GM12878 (cell line): ENCODE data around the gene EXOC3L1. TPM values are rescaled to one million over a fixed set of nuclear protein-coding genes. Genes with fewer than 3 reads are reported as not detected.

ENCODE experiments used
- ATAC-seq: fragments of 200-7000 bp; cut with Tn5 transposase; 3 replicates; pipeline ENCODE4 v1.9.1; 2020; ENCODE audit warnings: mild to moderate bottlenecking, moderate library complexity
- BruUV-seq: library from RNA; stranded (reverse); fragments of 400-500 nt; replicated peaks from 2 replicates; lab custom pipeline; 2021; lab: Mats Ljungman, UMichigan
- CTCF ChIA-PET: fragments of 300-600 bp; sonication (Branson Sonifier 250); formaldehyde crosslinking; extraction: SDS; loops from one replicate; lab custom pipeline; 2021; ENCODE audit warnings: inconsistent platforms; lab: Yijun Ruan, JAX
- POLR2A ChIA-PET: fragments of 350-600 bp; formaldehyde crosslinking; extraction: SDS; loops from one replicate; lab custom pipeline; 2021; ENCODE audit warnings: inconsistent platforms; lab: Charles Lee
- RAD21 ChIA-PET: fragments of 300-600 bp; sonication (Branson Sonifier 250); formaldehyde crosslinking; loops from one replicate; lab custom pipeline; 2023; ENCODE audit warnings: antibody characterized with exemption; ENCODE audit not compliant: unreplicated experiment; lab: Charles Lee
- SMC1A ChIA-PET: fragments of 300-600 bp; sonication (Branson Sonifier 250); formaldehyde crosslinking; loops from one replicate; lab custom pipeline; 2023; ENCODE audit not compliant: unreplicated experiment, uncharacterized antibody; lab: Charles Lee
- DNase-seq: peaks from one replicate; pipeline ENCODE4 v3.0.0-alpha.2; 2011; ENCODE audit warnings: low read depth, low spot score
- FAIRE-seq: peaks from 3 replicates; lab custom pipeline; 2011; peaks lifted over from hg19 to GRCh38; lab: Jason Lieb, UNC
- H2AFZ ChIP-seq: 2 replicates; pipeline ENCODE4 v1.6.0; 2011; ENCODE audit warnings: low read depth, low read length, control low read depth; ENCODE audit not compliant: control insufficient read depth
- H3K27ac ChIP-seq: 2 replicates; pipeline ENCODE4 v1.5.1; 2011; ENCODE audit warnings: control low read depth; ENCODE audit not compliant: control insufficient read depth, insufficient read depth
- H3K27me3 ChIP-seq, 2 experiments: replicated peaks in 1 of 2; 2 replicates each; pipeline versions ENCODE4 v1.6.0 to v1.6.1; 2011; ENCODE audit warnings: low read length in 1 of 2; ENCODE audit not compliant: control insufficient read depth in 2 of 2, insufficient read depth in 2 of 2
- H3K36me3 ChIP-seq, 2 experiments: 2 replicates each; pipeline ENCODE4 v1.5.1; 2011; ENCODE audit warnings: low read length in 1 of 2; ENCODE audit not compliant: control insufficient read depth in 2 of 2, insufficient read depth in 2 of 2
- H3K4me1 ChIP-seq: 2 replicates; pipeline ENCODE4 v1.6.1; 2011; ENCODE audit warnings: mild to moderate bottlenecking, low read length, moderate library complexity, mixed read lengths; ENCODE audit not compliant: control insufficient read depth, insufficient read depth
- H3K4me2 ChIP-seq: 2 replicates; pipeline ENCODE4 v1.6.0; 2011; ENCODE audit warnings: control low read depth; ENCODE audit not compliant: control insufficient read depth, insufficient read depth
- H3K4me3 ChIP-seq: fragments of 200-600 bp; sonication (generic); 2 replicates; pipeline ENCODE4 v1.5.1; 2016
- H3K79me2 ChIP-seq: 2 replicates; pipeline ENCODE4 v1.6.0; 2011; ENCODE audit warnings: low read length; ENCODE audit not compliant: control insufficient read depth, insufficient read depth
- H3K9ac ChIP-seq: 2 replicates; pipeline ENCODE4 v1.8.0; 2011; ENCODE audit warnings: low read length, control low read depth, mixed read lengths; ENCODE audit not compliant: control insufficient read depth, insufficient read depth
- H3K9me3 ChIP-seq: replicated peaks from 3 replicates; pipeline ENCODE4 v1.5.1; 2011; ENCODE audit warnings: mild to moderate bottlenecking, low read length; ENCODE audit not compliant: control insufficient read depth, insufficient read depth
- H4K20me1 ChIP-seq: 2 replicates; pipeline ENCODE4 v1.6.0; 2011; ENCODE audit not compliant: control insufficient read depth, insufficient read depth
- CREB1 ChIP-seq: IDR thresholded peaks from 2 replicates; pipeline ENCODE4 v1.6.1; 2012; ENCODE audit warnings: low read depth, mild to moderate bottlenecking, inconsistent platforms
- HDAC2 ChIP-seq: fragments of 200-600 bp; sonication (generic); IDR thresholded peaks from 2 replicates; pipeline ENCODE4 v1.6.1; 2017
- MTA3 ChIP-seq: IDR thresholded peaks from 2 replicates; pipeline ENCODE4 v1.6.1; 2012; ENCODE audit warnings: low read length, inconsistent platforms, borderline replicate concordance
- POLR2A ChIP-seq: IDR thresholded peaks from 2 replicates; pipeline ENCODE4 v1.6.1; 2011; ENCODE audit warnings: low read depth, mild to moderate bottlenecking, low read length
- RAD51 ChIP-seq: fragments of 450-650 bp; IDR thresholded peaks from 2 replicates; pipeline ENCODE4 v1.6.1; 2016; ENCODE audit warnings: moderate library complexity, mild to moderate bottlenecking, inconsistent platforms
- SPI1 ChIP-seq: IDR thresholded peaks from 2 replicates; pipeline ENCODE4 v1.6.1; 2011; ENCODE audit warnings: low read depth, mild to moderate bottlenecking, low read length, moderate library complexity, borderline replicate concordance; ENCODE audit not compliant: insufficient read depth
- SREBF2 ChIP-seq: IDR thresholded peaks from 2 replicates; pipeline ENCODE4 v1.6.1; 2012; ENCODE audit warnings: mild to moderate bottlenecking, low read length
- USF2 ChIP-seq: IDR thresholded peaks from 2 replicates; pipeline ENCODE4 v1.6.1; 2011; ENCODE audit warnings: low read depth, low read length, improper control_type of control experiment, borderline replicate concordance
- ZBED1 ChIP-seq: IDR thresholded peaks from 2 replicates; pipeline ENCODE4 v1.6.1; 2016; ENCODE audit warnings: borderline replicate concordance
- ZBTB40 ChIP-seq: fragments of 450-650 bp; IDR thresholded peaks from 2 replicates; pipeline ENCODE4 v1.6.1; 2016; ENCODE audit warnings: mild to moderate bottlenecking, moderate library complexity, borderline replicate concordance
- ZNF217 ChIP-seq: fragments of 450-650 bp; IDR thresholded peaks from 2 replicates; pipeline ENCODE4 v1.6.1; 2017; ENCODE audit warnings: antibody characterized with exemption, mild to moderate bottlenecking
- WGBS: methylation state at CpG from one replicate; pipeline ENCODE4 v1.1.6; 2016; ENCODE audit warnings: low lambda C conversion rate; ENCODE audit not compliant: insufficient replicate concordance, insufficient coverage; ENCODE audit errors: missing lambda C conversion rate; 5-methylcytosine and 5-hydroxymethylcytosine counted together
- in situ Hi-C: fragments of 300-500 bp; cut with MboI; formaldehyde crosslinking; loops from 9 replicates; pipeline ENCODE4 v1.14.3; 2018; ENCODE audit warnings: mixed read lengths
- intact Hi-C: fragments of 100-400 bp; cut with micrococcal nuclease; formaldehyde crosslinking; loops from one replicate; pipeline ENCODE4 v1.14.2; 2022; ENCODE audit not compliant: unreplicated experiment
- polyA plus RNA-seq, 11 experiments: library from polyadenylated mRNA; depleted of rRNA in 4 of 11; unstranded in 6 of 11; stranded (reverse) in 5 of 11; fragments of >200 nt; fragmentation: Nextera tagmentation in 4 of 11; fragmentation: Illumina TruSeq in 1 of 11; extraction: Ambion mirVana in 4 of 11; extraction: Trizol in 1 of 11; gene quantifications; 1 replicate in 1 of 11; 2 replicates in 10 of 11; pipeline versions ENCODE4 v1.2.1 to v1.2.3, GENCODE V29; 2011 to 2016; ENCODE audit warnings: inconsistent platforms in 2 of 11, missing spikeins in 2 of 11, low read depth in 1 of 11
- total RNA-seq, 4 experiments: library from RNA; depleted of rRNA in 3 of 4; stranded (reverse); fragments of >200 nt in 3 of 4; fragmentation: Illumina TruSeq in 1 of 4; extraction: Trizol in 1 of 4; gene quantifications; 2 replicates each; pipeline versions ENCODE4 v1.2.1 to v1.2.3, GENCODE V29; 2013 to 2021

EXOC3L1 gene
- total and polyA plus RNA-seq, 10 of the 15 experiments (the other 5 are each of a cell fraction or from before 2014, with no cell fraction given): 0.07 to 0.42 TPM; not detected in 8

GRCh38 chr16:67235816-67236562 is 46.1 kb upstream of the EXOC3L1 start:
- ATAC-seq (no peak), DNase-seq (no peak), FAIRE-seq (no peak)
- no peak overlapping the region for H3K9ac ChIP-seq
- H3K36me3 ChIP-seq: peaks cover 26 to 42% of the 10 kb centered on the region in 2 experiments; a peak in 3 of 4 replicates
- H3K9me3 ChIP-seq: no peaks in the 10 kb centered on the region
- RAD21 ChIA-PET: no interaction called here
- POLR2A ChIA-PET: interaction anchor here (0.8 kb wide), 1 partner anchor 8 kb away, joined by 3 read pairs; no protein-coding TSS in a partner anchor
- no TSS peak for BruUV-seq
- H2AFZ ChIP-seq: no peak overlapping the region
- H3K27me3 ChIP-seq: no peaks in the 10 kb centered on the region
- no peak overlapping the region for H3K4me3 ChIP-seq
- H4K20me1 ChIP-seq: no peaks in the 10 kb centered on the region
- SMC1A ChIA-PET: interaction anchor here (2.1 kb wide), 1 partner anchor 9 kb away, joined by 8 read pairs; the partner anchor contains the start of gene TMEM208
- CTCF ChIA-PET: interaction anchor here (1.4 kb wide), 1 partner anchor 10 kb away, joined by 5 read pairs; the partner anchor contains the start of gene TMEM208
- H3K27ac ChIP-seq: no peak overlapping the region
- H3K4me2 ChIP-seq: no peak overlapping the region
- H3K4me1 ChIP-seq: no peaks in the 10 kb centered on the region
- in situ Hi-C loops: no loop called here
- no peaks in the 10 kb centered on the region; the same call in 1 of the 2 replicates for H3K79me2 ChIP-seq
- intact Hi-C loops: no loop called here
- TF ChIP-seq HDAC2 (no peak), POLR2A (peak; percentile 54), CREB1 (no peak)
- WGBS: 85% methylated on average over 8 of the region's 17 CpGs

- ChIA-PET CTCF (no interaction called here), SMC1A (interaction anchor here (1.9 kb wide), 1 partner anchor 10 kb away, joined by 6 read pairs; no protein-coding TSS in a partner anchor), RAD21 (no interaction called here)
- Histone ChIP-seq H3K4me3 (no peak overlapping the region), H3K9me3 (no peaks in the 10 kb centered on the region), H3K79me2 (no peaks in the 10 kb centered on the region), H3K36me3 (peaks cover 34 to 59% of the 10 kb centered on the region in 2 experiments; a peak in 3 of 4 replicates), H2AFZ (no peak overlapping the region), H4K20me1 (no peaks in the 10 kb centered on the region), H3K4me1 (no peaks in the 10 kb centered on the region), H3K9ac (no peak overlapping the region), H3K27me3 (no peaks in the 10 kb centered on the region)
- in situ Hi-C loops: no loop called here
- WGBS: 79% methylated on average over 10 of the region's 10 CpGs
- ATAC-seq (no peak), DNase-seq (no peak), FAIRE-seq (no peak)
- intact Hi-C loops: no loop called here
- no TSS peak for BruUV-seq
- no peak for TF ChIP-seq SREBF2
- TF ChIP-seq RAD51: no peak
- TF ChIP-seq SPI1: no peak
- no peak for TF ChIP-seq ZBED1
- TF ChIP-seq USF2: no peak
- TF ChIP-seq ZNF217: no peak
- no peak for TF ChIP-seq ZBTB40
- TF ChIP-seq POLR2A: peak; percentile 63
- TF ChIP-seq MTA3: no peak
- TF ChIP-seq, all 136 proteins: peak for 1
- H3K27ac ChIP-seq: no peak overlapping the region
- POLR2A ChIA-PET: no interaction called here
- H3K4me2 ChIP-seq: no peak overlapping the region
Measured at GRCh38 chr16:67234180-67234597, 44.3 kb upstream of the EXOC3L1 start.
